ENCODE measurements around the gene A2ML1. TPM values are rescaled to one million over a fixed set of nuclear protein-coding genes. Genes with fewer than 3 reads are reported as not detected.

Gene A2ML1
- total RNA-seq, 2 donors from 2014 or later, result not detected

DNA sequence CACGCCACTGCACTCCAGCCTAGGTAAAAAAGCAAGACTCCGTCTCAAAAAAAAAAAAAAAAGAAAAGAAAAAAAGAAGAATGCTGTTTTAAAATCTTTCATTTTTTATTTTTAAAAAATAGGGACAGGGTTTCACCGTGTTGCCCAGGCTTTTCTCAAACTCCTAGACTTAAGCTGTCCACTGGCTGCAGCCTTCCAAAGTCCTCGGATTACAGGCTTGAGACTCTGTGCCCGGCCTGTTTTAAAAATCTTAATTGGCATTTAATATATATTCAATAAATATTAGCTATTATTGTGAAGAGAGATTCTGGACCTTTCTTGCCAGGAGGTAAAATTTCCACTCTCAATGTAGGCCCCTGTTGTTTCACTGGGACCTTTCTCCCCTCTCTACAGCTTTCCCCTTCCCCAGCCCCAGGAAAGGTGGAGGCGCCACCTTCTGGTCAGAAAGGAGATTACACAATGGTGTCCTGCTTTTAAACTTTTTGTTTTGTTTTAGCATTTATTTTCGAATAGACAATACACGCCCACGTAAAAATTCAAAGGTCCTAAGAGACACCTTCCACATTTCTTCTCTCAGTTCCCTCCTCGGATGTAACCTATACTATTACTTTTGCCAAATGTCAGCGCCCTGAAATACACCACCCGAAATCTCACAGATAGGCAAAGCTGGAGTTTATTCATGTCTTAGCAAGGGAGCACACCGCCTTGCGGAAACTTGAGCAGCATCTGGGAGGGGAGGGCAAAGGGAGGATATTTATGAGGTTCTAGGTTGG, 68.1 kb downstream of the A2ML1 start:
- intact Hi-C loops (cut with DNase I), result loop anchor here (5.0 kb wide), 1 partner anchor 208 kb away; no protein-coding TSS in a partner anchor
- peak overlapping the region in 1 of 2 donors; percentile 14 for H3K4me3 ChIP-seq
- TF ChIP-seq POLR2A (IDR thresholded peaks at IDR 0.05), result no peak
- TF ChIP-seq, protein P1, sequence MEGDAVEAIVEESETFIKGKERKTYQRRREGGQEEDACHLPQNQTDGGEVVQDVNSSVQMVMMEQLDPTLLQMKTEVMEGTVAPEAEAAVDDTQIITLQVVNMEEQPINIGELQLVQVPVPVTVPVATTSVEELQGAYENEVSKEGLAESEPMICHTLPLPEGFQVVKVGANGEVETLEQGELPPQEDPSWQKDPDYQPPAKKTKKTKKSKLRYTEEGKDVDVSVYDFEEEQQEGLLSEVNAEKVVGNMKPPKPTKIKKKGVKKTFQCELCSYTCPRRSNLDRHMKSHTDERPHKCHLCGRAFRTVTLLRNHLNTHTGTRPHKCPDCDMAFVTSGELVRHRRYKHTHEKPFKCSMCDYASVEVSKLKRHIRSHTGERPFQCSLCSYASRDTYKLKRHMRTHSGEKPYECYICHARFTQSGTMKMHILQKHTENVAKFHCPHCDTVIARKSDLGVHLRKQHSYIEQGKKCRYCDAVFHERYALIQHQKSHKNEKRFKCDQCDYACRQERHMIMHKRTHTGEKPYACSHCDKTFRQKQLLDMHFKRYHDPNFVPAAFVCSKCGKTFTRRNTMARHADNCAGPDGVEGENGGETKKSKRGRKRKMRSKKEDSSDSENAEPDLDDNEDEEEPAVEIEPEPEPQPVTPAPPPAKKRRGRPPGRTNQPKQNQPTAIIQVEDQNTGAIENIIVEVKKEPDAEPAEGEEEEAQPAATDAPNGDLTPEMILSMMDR (IDR thresholded peaks at IDR 0.05), result peak; percentile 66 to 87 (median 80)
- no peaks in the 10 kb centered on the region for H3K9me3 ChIP-seq
- H3K36me3 ChIP-seq (replicated peaks in 1 of 2; ENCODE audit: insufficient read depth in 1 of 2, low read depth in 2 of 2), result no peaks in the 10 kb centered on the region
- WGBS, 2 donors, result 26 to 27% methylated on average over 14 of the region's 14 CpGs
- no peaks in the 10 kb centered on the region for H3K4me1 ChIP-seq
- ATAC-seq (peak; percentile 71), DNase-seq (peak; percentile 27 to 55 (median 42))
- no peaks in the 10 kb centered on the region for H3K27me3 ChIP-seq
- no peak overlapping the region for H3K27ac ChIP-seq

DNA sequence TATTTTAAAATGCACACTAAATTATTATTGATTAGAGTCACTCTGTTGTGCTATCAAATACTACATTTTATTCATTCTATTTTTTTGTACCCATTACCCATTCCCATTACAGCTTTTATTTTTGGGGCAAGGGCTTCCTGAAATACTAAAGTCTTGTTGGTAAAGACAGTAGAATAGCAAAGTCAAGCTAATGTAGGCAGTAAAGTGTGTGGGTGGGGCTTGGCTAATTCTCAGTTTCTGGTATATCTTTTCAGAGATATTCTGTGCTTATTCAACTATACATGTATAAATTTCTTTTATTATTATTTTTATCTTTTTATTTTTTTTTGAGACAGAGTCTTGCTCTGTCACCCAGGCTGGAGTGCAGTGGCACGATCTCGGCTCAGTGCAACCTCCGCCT, 69.6 kb downstream of the A2ML1 start:
- intact Hi-C loops (cut with DNase I), result loop anchor here (5.0 kb wide), 1 partner anchor 210 kb away; no protein-coding TSS in a partner anchor
- Histone ChIP-seq H3K4me1 (no peaks in the 10 kb centered on the region), H3K36me3 (replicated peaks in 1 of 2; ENCODE audit: insufficient read depth in 1 of 2, low read depth in 2 of 2) (no peaks in the 10 kb centered on the region), H3K4me3 (no peak overlapping the region), H3K9me3 (no peaks in the 10 kb centered on the region), H3K27ac (no peak overlapping the region), H3K27me3 (no peaks in the 10 kb centered on the region)
- ATAC-seq (no peak), DNase-seq (no peak)
- 97 to 100% methylated on average over 3 of the region's 3 CpGs for WGBS, 2 donors
- TF ChIP-seq POLR2A (IDR thresholded peaks at IDR 0.05), result no peak
- TF ChIP-seq, protein P1 (IDR thresholded peaks at IDR 0.05), result no peak

DNA sequence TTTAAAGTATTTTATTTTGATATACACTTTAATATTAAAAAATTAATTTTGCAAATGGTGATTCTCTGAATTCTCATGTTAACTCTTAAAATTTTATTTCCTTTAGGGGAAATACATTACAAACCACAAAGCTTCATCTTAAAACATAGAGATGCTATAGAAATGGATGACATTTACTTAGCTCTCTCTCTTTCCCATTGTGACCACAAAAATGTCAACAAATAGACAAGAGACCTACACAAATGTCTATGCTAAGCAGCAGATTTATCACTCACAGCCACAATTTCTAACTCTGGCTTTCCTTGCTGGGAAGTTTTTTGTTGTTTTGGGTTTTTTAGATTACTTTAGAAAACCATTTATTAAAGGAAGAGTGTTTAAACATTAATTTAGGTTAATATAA, 72.0 kb downstream of the A2ML1 start:
- no peak for DNase-seq
- H3K9me3 ChIP-seq, result no peaks in the 10 kb centered on the region
- no peaks in the 10 kb centered on the region for H3K4me1 ChIP-seq
- no peaks in the 10 kb centered on the region for H3K36me3 ChIP-seq (replicated peaks in 1 of 2; ENCODE audit: insufficient read depth in 1 of 2, low read depth in 2 of 2)
- intact Hi-C loops (cut with DNase I), result loop anchor here (5.0 kb wide), 1 partner anchor 212 kb away; no protein-coding TSS in a partner anchor
- H3K27me3 ChIP-seq, result no peaks in the 10 kb centered on the region
- TF ChIP-seq POLR2A (IDR thresholded peaks at IDR 0.05), result no peak
- TF ChIP-seq, protein P1 (IDR thresholded peaks at IDR 0.05), result no peak
- no peak for ATAC-seq
- no peak overlapping the region for H3K4me3 ChIP-seq
- no peak overlapping the region for H3K27ac ChIP-seq

DNA sequence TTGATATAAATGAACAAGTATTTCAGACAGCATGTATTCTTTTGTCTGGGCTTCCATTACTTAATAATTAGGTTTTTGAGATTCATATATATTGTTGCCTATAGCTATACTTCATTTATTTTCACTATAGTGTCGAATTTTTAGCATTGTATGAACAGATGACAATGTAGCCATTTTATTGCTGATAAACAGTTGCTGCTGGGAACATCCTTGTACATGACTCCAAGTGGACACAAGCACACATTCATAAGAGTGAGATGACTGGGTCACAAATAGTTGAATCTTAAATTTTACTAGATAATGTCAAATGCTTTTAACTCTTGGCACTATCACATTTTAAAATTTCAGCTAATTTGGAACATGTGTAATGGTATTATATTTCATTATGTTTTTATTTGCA, 72.6 kb downstream of the A2ML1 start:
- ATAC-seq, result no peak
- intact Hi-C loops (cut with DNase I), result loop anchor here (5.0 kb wide), 1 partner anchor 213 kb away; no protein-coding TSS in a partner anchor
- TF ChIP-seq POLR2A (IDR thresholded peaks at IDR 0.05), result no peak
- TF ChIP-seq, protein P1 (IDR thresholded peaks at IDR 0.05), result no peak
- Histone ChIP-seq H3K27me3 (no peaks in the 10 kb centered on the region), H3K36me3 (replicated peaks in 1 of 2; ENCODE audit: insufficient read depth in 1 of 2, low read depth in 2 of 2) (no peaks in the 10 kb centered on the region), H3K4me1 (no peaks in the 10 kb centered on the region), H3K27ac (no peak overlapping the region), H3K9me3 (no peaks in the 10 kb centered on the region), H3K4me3 (no peak overlapping the region)
- DNase-seq, result no peak
- WGBS, 2 donors, result 48 to 56% methylated on average over 1 of the region's 1 CpG

DNA sequence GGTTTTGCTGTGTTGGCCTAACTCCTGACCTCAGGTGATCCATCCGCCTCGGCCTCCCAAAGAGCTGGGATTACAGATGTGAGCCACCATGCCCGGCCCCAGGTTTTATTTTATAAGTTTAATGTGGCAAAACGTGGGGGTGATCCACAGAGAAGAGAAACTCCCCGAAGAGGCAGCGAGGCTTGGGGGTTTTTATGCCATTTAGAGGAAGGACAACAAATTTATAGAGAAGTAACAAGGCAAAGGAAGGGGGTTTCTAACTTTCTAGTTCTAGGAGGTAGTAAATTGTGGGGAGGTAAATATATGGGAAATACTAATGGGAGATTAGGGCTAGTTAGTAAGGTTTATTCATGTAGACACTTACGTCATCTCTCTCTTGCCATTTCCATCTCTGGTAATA, 74.7 kb downstream of the A2ML1 start:
- DNase-seq, result no peak
- ATAC-seq, result no peak
- Histone ChIP-seq H3K9me3 (no peaks in the 10 kb centered on the region), H3K27me3 (no peaks in the 10 kb centered on the region), H3K4me3 (no peak overlapping the region), H3K4me1 (no peaks in the 10 kb centered on the region), H3K27ac (no peak overlapping the region), H3K36me3 (replicated peaks in 1 of 2; ENCODE audit: insufficient read depth in 1 of 2, low read depth in 2 of 2) (no peaks in the 10 kb centered on the region)
- no peak for TF ChIP-seq POLR2A (IDR thresholded peaks at IDR 0.05)
- TF ChIP-seq, protein P1 (IDR thresholded peaks at IDR 0.05), result no peak
- WGBS, 2 donors, result 83 to 89% methylated on average over 7 of the region's 7 CpGs
- intact Hi-C loops (cut with DNase I), result no loop called here

Measured in body of pancreas (tissue), 4 donors.